Stimulated activated CD8-positive, alpha-beta memory T cell treated with anti-CD3 and anti-CD28 coated beads, Interleukin-15, amount 100 ng/mL, for 48 hours (primary cell): ENCODE results near the gene TIMP3.

Experiments
- DNase-seq, 2 donors: peaks; one replicate each; pipeline ENCODE4 v3.0.0-alpha.2; 2020; ENCODE audit warnings: low read depth in 2 of 2

Gene TIMP3

GRCh38 chr22:32882774-32883530 lies 81.4 kb downstream of the TIMP3 start:
- no peak for DNase-seq

GRCh38 chr22:32887324-32887980 lies 85.9 kb downstream of the TIMP3 start:
- DNase-seq = no peak

GRCh38 chr22:32888976-32889375 lies 87.5 kb downstream of the TIMP3 start:
- no peak for DNase-seq

- DNase-seq = no peak
Observed at GRCh38 chr22:32896891-32897290, 95.4 kb downstream of the TIMP3 start.

GRCh38 chr22:32897400-32897799 lies 95.9 kb downstream of the TIMP3 start:
- DNase-seq = no peak

GRCh38 chr22:32900886-32901635 lies 99.6 kb downstream of the TIMP3 start:
- DNase-seq = no peak

- no peak for DNase-seq
Observed at GRCh38 chr22:32901925-32902324, 100.4 kb downstream of the TIMP3 start.

GRCh38 chr22:32903507-32903906 lies 102.0 kb downstream of the TIMP3 start:
- DNase-seq = no peak

GRCh38 chr22:32904044-32904443 lies 102.5 kb downstream of the TIMP3 start:
- no peak for DNase-seq

GRCh38 chr22:32905400-32905799 lies 103.9 kb downstream of the TIMP3 start:
- DNase-seq = no peak

- no peak for DNase-seq
Observed at GRCh38 chr22:32909581-32910428, 108.3 kb downstream of the TIMP3 start.

GRCh38 chr22:32910429-32910772 lies 108.9 kb downstream of the TIMP3 start:
- DNase-seq = no peak

- no peak for DNase-seq
Observed at GRCh38 chr22:32911503-32911902, 110.0 kb downstream of the TIMP3 start.
